Uterus (tissue), 2 donors: ENCODE measurements around the gene IQSEC3.
"Not testable (repeated sequence)": the region's sequence is repeated elsewhere in the genome, so short reads cannot be mapped to it uniquely, and the experiment has no call there.

Experiments
- POLR2A ChIP-seq, 2 donors: fragments of 450-650 bp; IDR thresholded peaks; one replicate each; pipeline ENCODE4 v1.6.1; 2016; ENCODE audit warnings: antibody characterized with exemption in 2 of 2, mild to moderate bottlenecking in 1 of 2, moderate library complexity in 1 of 2
- TF ChIP-seq, protein P1 (sequence below), 4 experiments: fragments of 200-600 bp in 2 of 4; fragments of 450-650 bp in 2 of 4; sonication (generic) in 2 of 4; IDR thresholded peaks; one replicate each; pipeline ENCODE4 v1.5.1; 2016 to 2019; ENCODE audit warnings: antibody characterized with exemption in 4 of 4, mild to moderate bottlenecking in 2 of 4, moderate library complexity in 1 of 4

DNA sequence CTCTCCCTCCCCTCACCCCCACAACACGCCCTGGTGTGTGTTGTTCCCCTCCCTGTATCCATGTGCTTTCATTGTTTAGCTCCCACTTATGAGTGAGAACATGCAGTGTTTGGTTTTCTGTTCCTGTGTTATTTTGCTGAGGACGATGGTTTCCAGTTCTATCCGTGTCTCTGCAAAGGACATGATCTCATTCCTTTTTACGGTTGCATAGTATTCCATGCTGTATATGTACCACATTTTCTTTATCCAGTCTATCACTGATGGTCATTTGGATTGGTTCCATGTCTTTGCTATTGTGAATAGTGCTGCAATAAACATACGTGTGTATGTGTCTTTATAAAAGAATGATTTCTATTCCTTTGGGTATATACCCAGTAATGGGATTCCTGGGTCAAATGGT is 20.0 kb upstream of the IQSEC3 start:
- not testable (repeated sequence) for TF ChIP-seq POLR2A (IDR thresholded peaks at IDR 0.05)
- TF ChIP-seq, protein P1, sequence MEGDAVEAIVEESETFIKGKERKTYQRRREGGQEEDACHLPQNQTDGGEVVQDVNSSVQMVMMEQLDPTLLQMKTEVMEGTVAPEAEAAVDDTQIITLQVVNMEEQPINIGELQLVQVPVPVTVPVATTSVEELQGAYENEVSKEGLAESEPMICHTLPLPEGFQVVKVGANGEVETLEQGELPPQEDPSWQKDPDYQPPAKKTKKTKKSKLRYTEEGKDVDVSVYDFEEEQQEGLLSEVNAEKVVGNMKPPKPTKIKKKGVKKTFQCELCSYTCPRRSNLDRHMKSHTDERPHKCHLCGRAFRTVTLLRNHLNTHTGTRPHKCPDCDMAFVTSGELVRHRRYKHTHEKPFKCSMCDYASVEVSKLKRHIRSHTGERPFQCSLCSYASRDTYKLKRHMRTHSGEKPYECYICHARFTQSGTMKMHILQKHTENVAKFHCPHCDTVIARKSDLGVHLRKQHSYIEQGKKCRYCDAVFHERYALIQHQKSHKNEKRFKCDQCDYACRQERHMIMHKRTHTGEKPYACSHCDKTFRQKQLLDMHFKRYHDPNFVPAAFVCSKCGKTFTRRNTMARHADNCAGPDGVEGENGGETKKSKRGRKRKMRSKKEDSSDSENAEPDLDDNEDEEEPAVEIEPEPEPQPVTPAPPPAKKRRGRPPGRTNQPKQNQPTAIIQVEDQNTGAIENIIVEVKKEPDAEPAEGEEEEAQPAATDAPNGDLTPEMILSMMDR (IDR thresholded peaks at IDR 0.05) = not testable (repeated sequence)
